Skeletal muscle satellite cell (primary cell): Measurements from ENCODE around the gene MEFV.

Source experiments
- H3K27me3 ChIP-seq: 2 replicates; pipeline ENCODE4 v1.7.0; 2013; ENCODE audit warnings: low read length; ENCODE audit not compliant: control insufficient read depth, insufficient read depth
- H3K36me3 ChIP-seq: 2 replicates; pipeline ENCODE4 v1.7.0; 2013; ENCODE audit warnings: mild to moderate bottlenecking, control low read depth, low read length; ENCODE audit not compliant: insufficient read depth
- H3K4me1 ChIP-seq: 2 replicates; pipeline ENCODE4 v1.7.0; 2013; ENCODE audit warnings: low read length; ENCODE audit not compliant: control insufficient read depth, insufficient read depth
- H3K4me2 ChIP-seq: 2 replicates; pipeline ENCODE4 v1.7.0; 2013; ENCODE audit warnings: mild to moderate bottlenecking, low read length
- H3K4me3 ChIP-seq: 2 replicates; pipeline ENCODE4 v1.7.0; 2013; ENCODE audit warnings: low read length
- H3K9ac ChIP-seq: 2 replicates; pipeline ENCODE4 v1.7.0; 2013; ENCODE audit warnings: mild to moderate bottlenecking, low read depth, low read length, moderate library complexity
- H3K9me3 ChIP-seq: replicated peaks from 2 replicates; pipeline ENCODE4 v1.7.0; 2013; ENCODE audit warnings: mild to moderate bottlenecking, control low read depth, low read length

MEFV gene

DNA sequence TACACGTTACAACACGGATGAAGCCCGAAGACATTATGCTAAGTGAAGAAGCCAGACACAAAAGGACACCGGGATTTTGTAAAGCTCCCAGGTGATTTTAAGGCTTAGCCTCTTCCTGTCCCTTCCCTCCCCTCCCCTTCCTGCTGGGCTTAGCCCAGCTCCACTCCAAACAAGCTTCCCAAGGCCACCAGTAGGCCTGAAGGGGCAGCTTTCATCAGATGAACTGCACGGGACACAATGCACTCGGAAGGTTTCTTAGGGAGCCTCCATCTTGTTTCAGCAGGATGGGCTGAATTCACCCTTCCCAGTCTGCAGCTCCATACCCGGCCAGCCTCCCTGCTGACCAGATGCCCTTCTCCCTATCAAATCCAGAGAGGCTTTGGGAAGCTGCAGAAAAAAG lies 10.4 kb downstream of the MEFV start:
- Histone ChIP-seq H3K36me3 (no peaks in the 10 kb centered on the region), H3K9me3 (no peaks in the 10 kb centered on the region), H3K4me3 (no peak overlapping the region), H3K9ac (no peak overlapping the region), H3K4me1 (no peaks in the 10 kb centered on the region), H3K27me3 (peaks cover 23% of the 10 kb centered on the region), H3K4me2 (no peak overlapping the region)

DNA sequence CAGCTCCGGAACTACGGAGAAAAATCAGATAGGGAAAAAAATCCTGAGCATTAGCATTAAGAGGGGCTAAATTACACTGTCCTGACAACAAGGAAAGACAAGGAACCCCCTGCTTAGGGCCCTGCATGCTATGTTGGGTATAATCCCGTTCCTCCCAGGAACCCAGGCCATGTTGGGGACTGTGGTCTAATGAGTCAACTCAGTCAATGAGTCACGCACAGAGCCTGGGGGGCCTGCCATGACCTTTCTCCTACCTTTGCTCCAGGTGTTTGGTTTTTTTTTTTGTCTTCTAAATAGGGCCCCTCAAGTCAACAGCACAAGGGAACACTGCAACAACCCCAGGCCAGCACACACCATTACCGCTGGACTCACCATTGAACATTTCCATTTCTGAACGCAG lies 12.6 kb downstream of the MEFV start:
- Histone ChIP-seq H3K9me3 (no peaks in the 10 kb centered on the region), H3K4me3 (no peak overlapping the region), H3K36me3 (no peaks in the 10 kb centered on the region), H3K4me1 (no peaks in the 10 kb centered on the region), H3K9ac (no peak overlapping the region), H3K4me2 (no peak overlapping the region), H3K27me3 (peaks cover 27% of the 10 kb centered on the region)

DNA sequence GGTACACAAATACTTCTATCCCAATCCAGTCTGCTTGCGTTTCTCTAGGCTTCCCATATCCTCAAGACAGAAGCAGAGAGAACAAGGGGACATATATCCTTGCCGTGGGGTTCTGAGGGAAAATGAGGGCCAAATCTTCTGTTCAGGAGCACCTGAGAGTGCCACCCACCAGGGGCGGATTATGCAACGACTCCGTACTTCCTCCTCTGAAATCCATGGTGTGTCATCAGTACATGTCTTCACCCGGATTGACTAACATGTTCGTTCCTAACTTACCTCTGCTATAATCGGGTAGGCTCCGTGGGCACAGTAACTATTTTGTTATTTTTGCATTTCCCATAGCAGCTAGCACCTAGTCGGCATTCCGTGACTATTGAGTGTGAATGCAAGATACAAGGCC lies 13.7 kb downstream of the MEFV start:
- no peaks in the 10 kb centered on the region for H3K4me1 ChIP-seq
- H3K9ac ChIP-seq: no peak overlapping the region
- H3K9me3 ChIP-seq: no peaks in the 10 kb centered on the region
- H3K4me2 ChIP-seq: no peak overlapping the region
- peaks cover 27% of the 10 kb centered on the region for H3K27me3 ChIP-seq
- no peak overlapping the region for H3K4me3 ChIP-seq
- no peaks in the 10 kb centered on the region for H3K36me3 ChIP-seq

DNA sequence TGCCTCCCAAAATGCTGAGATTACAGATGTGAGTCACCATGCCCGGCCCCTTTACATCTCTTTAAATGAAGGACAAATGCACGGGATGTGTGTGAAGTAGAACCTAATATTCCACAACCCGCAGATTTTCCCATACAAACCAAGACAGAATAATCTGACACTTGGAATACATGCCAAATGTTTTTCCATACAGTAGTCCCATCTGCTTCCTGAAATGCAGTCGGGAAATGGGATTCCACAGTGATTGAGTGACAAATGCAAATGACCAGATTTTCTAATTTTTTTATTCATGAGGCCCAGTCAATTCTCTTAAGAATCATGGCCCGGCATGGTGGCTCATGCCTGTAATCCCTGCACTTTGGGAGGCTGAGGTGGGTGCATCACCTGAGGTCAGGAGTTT lies 14.7 kb downstream of the MEFV start:
- Histone ChIP-seq H3K4me2 (no peak overlapping the region), H3K36me3 (no peaks in the 10 kb centered on the region), H3K27me3 (peaks cover 27% of the 10 kb centered on the region), H3K4me3 (no peak overlapping the region), H3K9me3 (no peaks in the 10 kb centered on the region), H3K9ac (no peak overlapping the region), H3K4me1 (no peaks in the 10 kb centered on the region)

DNA sequence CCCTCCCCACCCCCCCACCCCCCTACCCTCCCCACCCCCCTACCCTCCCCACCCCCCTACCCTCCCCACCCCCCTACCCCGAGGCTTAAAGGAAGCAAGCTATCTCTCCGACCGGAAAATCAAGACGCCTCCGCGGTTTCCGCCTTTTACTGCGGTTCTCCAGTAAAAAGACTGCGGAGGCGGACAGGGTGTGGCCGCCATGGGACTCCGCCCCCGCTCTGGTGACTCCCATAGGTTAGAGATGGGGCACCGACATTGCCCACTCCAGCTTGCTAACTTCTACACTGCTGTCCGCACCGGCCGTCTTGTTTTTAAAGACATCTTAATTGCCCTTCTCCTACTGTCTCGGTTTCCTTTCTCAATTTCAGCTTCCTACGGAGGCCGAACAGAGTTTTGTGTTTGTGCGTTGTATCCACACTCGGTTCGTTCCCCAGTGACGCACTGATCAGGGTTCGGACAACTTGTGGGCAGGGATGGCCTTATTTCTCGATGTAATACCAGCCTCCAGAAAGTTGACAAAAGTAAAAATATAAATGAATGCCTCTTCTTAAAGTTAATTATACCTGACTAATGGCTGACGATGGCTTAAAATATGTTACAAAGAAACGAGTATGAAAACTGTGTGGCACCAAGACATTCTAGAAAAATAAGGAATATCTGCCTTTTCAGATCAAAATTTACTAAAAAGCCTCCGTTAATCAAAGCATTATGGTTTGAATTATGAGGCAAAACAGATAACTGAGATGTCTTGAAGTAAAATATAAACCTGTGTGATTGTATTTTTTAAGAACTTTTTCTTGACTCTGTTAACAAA lies 20.4 kb downstream of the MEFV start:
- Histone ChIP-seq H3K9me3 (no peaks in the 10 kb centered on the region), H3K4me1 (peaks cover 12% of the 10 kb centered on the region)

DNA sequence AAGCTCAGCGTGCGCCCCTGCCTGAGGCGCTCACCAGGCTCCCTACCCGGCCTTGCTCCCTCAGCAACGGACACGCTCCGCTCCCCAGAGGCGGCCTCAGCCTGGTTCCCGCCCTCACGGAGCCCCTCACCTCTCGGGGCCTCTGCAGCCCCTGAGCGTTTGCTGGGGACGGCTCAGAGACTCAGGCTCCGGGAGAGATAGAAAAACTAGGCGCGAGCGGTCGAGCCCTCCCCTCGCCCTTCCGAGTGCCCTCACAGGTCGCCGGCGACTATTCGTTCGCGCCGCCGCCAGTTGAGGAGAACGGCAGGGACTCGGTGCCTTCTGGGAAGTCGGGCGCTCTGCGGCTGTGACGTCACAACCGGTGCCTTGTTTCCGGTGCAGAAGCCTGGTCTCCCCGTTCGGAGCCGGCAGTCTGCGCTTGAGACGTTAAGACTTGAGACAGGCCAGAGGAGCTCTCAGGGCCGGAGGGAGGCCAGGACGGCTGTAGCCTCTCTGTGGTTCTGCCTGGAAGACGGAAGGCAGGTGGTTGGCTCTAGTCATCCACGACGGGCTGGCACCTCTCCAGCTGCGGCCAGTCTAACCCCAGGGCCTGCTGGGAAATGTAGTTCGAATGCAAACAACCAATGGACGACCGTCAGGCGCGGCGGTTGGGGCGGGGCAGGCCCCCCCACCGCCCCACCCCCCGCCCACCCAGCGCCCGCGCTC lies 21.4 kb downstream of the MEFV start, which contains the start of gene ZNF200:
Gene ZNF200, minus strand, starts transcription at position 302 of the 705 bp plus-strand sequence. CDS start 1,403 bp downstream, outside the sequence.
- peak within 1 kb of the TSS; percentile 90 for H3K9ac ChIP-seq
- peaks cover under 1% of the 10 kb centered on the region for H3K27me3 ChIP-seq
- H3K4me2 ChIP-seq: peak within 1 kb of the TSS; percentile 87
- H3K4me3 ChIP-seq: peak within 1 kb of the TSS; percentile 84
- no peaks in the 10 kb centered on the region for H3K9me3 ChIP-seq
- H3K36me3 ChIP-seq: peaks cover 29% of the 10 kb centered on the region
- H3K4me1 ChIP-seq: peaks cover 12% of the 10 kb centered on the region

More for the DNA sequence above, 20.4 kb downstream of the MEFV start:
- no peak overlapping the region for H3K4me3 ChIP-seq
- peaks cover 21% of the 10 kb centered on the region for H3K36me3 ChIP-seq
- peaks cover 4% of the 10 kb centered on the region for H3K27me3 ChIP-seq
- H3K9ac ChIP-seq: no peak overlapping the region
- H3K4me2 ChIP-seq: no peak overlapping the region

DNA sequence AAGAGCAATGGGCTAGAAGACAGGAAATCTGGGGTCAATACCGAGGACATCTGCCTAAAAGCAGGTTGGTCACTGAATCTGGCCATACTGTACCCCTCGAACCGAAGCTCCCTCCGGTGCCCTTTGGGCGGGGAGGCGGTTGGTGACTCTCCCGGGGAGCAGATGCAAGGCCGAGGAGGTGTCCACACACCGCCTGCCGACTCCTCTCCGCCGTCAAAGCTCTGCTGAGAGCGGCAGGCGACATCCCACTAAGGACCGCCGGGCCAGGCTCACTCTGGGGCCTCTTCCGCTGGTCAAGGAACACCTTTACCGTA lies 21.9 kb downstream of the MEFV start:
- peak overlapping the region; percentile 90 for H3K9ac ChIP-seq
- H3K36me3 ChIP-seq: peaks cover 29% of the 10 kb centered on the region
- H3K4me2 ChIP-seq: peak overlapping the region; percentile 87
- no peaks in the 10 kb centered on the region for H3K27me3 ChIP-seq
- H3K4me1 ChIP-seq: peaks cover 12% of the 10 kb centered on the region
- H3K9me3 ChIP-seq: no peaks in the 10 kb centered on the region
- H3K4me3 ChIP-seq: peak overlapping the region; percentile 84

DNA sequence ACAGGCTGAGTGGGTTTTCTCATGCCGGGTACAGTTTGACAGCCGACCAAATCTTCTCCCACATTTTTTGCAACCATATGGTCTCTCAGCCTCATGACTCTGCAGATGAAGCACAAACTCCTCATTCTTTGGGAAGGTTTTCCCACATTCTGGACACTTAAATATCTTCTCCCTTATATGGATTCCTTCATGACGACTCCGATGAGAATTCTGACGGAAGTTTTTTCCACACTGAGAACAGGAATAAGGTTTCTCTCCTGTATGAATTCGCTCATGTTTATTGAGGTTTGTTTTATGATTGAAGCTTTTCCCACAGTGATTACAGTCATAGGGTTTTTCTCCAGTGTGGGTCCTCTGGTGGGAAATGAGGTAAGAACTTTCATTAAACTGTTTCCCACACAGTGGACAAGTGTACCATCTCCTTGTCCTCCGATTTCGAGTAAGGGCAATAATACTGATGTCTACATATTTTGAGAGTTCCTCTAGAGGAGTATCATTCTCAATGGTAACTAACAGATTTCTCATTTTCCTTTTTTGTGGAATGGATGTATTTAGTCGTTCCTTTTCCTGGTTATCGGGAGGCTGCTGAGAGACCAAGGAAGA lies 32.4 kb downstream of the MEFV start:
- Histone ChIP-seq H3K4me3 (no peak overlapping the region), H3K9me3 (peaks cover 36% of the 10 kb centered on the region), H3K36me3 (peaks cover 55% of the 10 kb centered on the region)

DNA sequence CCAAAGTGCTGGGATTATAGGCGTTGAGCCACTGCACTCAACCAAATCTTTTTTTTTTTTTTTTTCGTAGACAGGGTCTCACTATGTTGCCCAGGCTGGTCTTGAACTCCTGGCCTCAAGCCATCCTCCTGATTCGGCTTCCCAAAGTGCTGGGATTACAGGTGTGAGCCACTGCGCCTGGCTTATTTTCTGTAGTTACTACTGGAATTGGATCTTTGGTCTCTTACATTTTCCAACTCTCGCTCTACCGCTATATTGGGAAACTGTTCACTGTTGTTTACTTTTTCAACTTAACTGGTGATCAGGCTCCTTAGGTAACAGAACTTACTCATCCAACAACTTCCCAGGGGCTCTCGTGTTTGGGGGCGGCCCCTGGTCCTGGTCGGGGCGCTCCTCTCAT lies 35.6 kb downstream of the MEFV start:
- H3K4me2 ChIP-seq: no peak overlapping the region
- H3K4me3 ChIP-seq: no peak overlapping the region
- no peaks in the 10 kb centered on the region for H3K4me1 ChIP-seq
- H3K36me3 ChIP-seq: peaks cover 34% of the 10 kb centered on the region
- H3K27me3 ChIP-seq: no peaks in the 10 kb centered on the region
- H3K9ac ChIP-seq: no peak overlapping the region
- peaks cover 29% of the 10 kb centered on the region for H3K9me3 ChIP-seq

More for the DNA sequence above, 32.4 kb downstream of the MEFV start:
- H3K4me2 ChIP-seq: no peak overlapping the region
- no peaks in the 10 kb centered on the region for H3K4me1 ChIP-seq
- H3K9ac ChIP-seq: no peak overlapping the region
- H3K27me3 ChIP-seq: no peaks in the 10 kb centered on the region

DNA sequence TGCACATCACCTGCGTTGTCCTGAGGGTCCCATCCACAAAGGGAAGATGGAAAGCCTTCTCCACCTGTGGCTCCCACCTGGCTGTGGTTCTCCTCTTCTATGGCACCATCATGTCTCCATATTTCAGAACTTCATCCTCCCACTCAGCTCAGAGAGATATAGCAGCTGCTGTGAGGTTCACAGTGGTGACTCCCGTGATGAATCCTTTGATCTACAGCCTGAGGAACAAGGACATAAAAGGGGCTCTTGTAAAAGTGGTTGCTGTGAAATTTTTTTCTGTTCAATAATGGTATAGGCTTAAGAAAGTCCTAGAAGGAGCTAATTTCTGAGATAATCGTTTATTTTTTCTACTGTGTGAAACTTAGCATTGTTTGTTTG lies 40.2 kb downstream of the MEFV start:
- H3K27me3 ChIP-seq: no peaks in the 10 kb centered on the region
- no peaks in the 10 kb centered on the region for H3K36me3 ChIP-seq
- no peak overlapping the region for H3K9ac ChIP-seq
- H3K4me1 ChIP-seq: peaks cover 14% of the 10 kb centered on the region
- H3K4me2 ChIP-seq: no peak overlapping the region
- H3K4me3 ChIP-seq: no peak overlapping the region
- H3K9me3 ChIP-seq: no peaks in the 10 kb centered on the region

DNA sequence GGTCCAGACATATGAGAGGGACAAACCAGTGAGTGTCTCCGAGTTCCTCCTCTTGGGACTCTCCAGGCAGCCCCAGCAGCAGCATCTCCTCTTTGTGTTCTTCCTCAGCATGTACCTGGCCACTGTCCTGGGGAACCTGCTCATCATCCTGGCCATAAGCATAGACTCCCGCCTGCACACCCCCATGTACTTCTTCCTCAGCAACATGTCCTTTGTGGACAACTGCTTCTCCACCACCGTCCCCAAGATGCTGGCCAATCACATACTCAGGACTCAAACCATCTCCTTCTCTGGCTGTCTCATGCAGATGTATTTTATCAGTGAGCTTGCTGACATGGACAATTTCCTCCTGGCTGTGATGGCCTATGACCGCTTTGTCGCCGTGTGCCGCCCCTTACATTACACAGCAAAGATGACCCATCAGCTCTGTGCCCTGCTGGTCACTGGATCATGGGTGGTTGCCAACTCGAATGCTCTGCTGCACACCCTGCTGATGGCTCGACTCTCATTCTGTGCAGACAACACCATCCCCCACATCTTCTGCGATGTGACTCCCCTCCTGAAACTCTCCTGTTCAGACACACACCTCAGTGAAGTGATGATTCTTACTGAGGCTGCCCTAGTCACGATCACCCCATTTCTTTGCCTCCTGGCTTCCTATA lies 40.7 kb downstream of the MEFV start:
- Histone ChIP-seq H3K27me3 (no peaks in the 10 kb centered on the region), H3K36me3 (no peaks in the 10 kb centered on the region), H3K9me3 (no peaks in the 10 kb centered on the region), H3K4me1 (peaks cover 14% of the 10 kb centered on the region), H3K9ac (peak overlapping the region; percentile 31), H3K4me2 (peak overlapping the region; percentile 28), H3K4me3 (no peak overlapping the region)
